Fibroblast of skin of scalp (primary cell): ENCODE measurements around the gene RAB30.
"Not testable (repeated sequence)": the region's sequence is repeated elsewhere in the genome, so short reads cannot be mapped to it uniquely, and the experiment has no call there.

Experiments used
- DNase-seq: peaks from one replicate; pipeline ENCODE4 v3.0.0-alpha.2; 2013

RAB30 gene

DNA sequence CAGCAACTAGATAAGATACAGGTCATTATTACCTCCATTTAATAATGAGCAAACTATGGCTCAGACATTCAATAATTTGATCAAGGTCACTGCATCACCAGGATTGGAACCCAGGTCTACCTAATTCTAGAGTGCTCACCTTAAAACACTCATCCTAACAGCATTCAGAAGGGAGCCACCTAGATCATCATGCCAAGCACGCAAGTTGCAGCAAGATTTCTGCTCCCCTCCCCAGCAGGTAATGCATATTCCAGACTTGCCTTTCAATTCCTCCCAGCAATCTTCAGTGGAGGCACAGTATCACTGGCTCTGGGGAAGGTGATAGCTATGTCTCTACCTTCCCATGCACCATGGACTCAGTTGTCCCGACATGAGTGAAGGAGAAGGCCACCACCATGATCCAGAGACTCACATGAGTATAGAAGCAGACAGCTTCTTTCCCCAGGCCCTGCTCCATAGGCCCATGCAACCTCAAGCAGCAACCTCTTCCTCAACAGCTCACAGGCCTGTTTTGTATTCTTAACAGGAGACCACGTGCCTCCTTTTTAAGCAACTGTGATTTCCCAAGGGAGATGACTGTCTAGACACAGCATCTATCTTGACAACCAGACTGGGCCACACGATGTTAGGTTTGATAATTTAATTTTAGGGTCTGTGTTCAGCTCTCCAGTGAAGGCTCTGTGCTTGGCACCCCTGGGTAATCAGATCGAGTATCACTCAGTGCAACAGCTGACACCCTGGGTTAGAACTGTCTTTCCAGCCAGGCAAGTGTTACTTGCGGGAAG lies 36.4 kb downstream of the RAB30 start:
- peak; percentile 88 for DNase-seq

DNA sequence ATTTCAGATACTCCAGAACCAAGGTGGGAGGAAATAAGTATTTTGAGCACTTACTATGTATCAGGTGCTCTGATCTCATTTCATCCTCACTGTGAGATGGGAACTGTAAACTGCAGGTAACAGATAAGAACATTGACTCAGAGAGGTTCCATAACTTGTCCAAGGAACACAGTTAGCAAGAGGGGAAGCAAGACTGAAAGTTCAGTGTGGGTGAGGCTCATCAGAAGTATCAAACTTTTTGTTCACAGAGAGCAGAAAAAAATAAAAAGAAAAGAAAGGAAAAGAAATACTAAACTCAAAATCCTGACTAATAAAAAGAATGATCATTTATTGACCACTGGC lies 37.1 kb downstream of the RAB30 start:
- no peak for DNase-seq

DNA sequence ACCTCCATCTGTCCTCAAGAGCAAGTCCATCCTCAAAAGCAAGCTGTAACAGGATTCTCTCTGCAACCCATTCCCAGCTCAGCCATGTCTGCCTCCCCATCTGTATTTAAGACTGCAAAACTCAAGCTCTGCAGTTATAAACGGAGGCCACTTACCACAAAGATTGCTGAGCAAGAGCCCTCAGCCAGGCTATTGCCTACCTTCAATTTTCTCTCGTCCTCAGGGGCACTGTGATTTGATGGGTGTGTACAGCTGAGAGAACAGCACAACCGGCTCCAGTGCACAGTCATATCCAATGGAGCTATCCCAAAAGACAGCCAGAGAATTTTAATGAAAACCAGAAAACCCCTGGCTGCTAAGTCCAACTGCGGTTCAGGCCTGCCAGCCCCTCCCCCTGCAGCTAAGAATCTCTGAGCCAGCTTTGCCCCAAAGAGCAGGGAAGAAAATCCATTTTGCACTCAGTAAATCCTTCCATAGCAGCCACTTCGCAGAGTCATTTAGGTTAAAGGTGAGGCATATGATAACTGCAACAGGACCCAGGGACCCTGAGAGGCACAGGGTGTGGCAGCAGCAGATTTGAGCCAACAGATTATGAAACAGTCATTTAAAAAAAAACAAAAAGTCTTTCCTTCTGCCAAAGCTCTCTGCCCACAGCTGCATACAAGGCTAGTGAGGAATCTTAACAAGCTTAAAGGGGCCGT lies 37.6 kb downstream of the RAB30 start:
- DNase-seq = peak; percentile 95

GRCh38 chr11:83033371-83033770 lies 38.3 kb downstream of the RAB30 start:
- DNase-seq = no peak

- DNase-seq = no peak
Measured at GRCh38 chr11:83031127-83031526, 40.6 kb downstream of the RAB30 start.

DNA sequence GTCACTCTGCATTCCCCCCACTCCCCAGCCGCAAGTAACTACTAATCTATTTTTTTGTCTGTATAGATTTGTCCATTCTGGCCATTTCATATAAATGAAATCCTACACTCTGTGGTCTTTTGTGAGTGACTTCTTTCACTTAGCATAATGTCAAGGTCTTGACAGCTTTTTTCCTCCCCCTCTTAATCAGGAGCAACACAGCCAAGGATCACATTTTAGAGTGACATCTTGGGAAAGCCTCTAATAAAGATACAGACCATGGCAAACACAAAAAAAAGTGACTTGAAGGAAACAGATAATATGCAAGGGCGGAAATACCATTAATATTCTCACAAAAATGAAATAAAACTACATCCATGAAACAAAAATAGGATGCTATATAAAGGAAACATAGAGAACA lies 43.9 kb downstream of the RAB30 start:
- no peak for DNase-seq

- no peak for DNase-seq
Measured at GRCh38 chr11:83027289-83027688, 44.4 kb downstream of the RAB30 start.

GRCh38 chr11:83026229-83026628 lies 45.5 kb downstream of the RAB30 start:
- DNase-seq = no peak

DNA sequence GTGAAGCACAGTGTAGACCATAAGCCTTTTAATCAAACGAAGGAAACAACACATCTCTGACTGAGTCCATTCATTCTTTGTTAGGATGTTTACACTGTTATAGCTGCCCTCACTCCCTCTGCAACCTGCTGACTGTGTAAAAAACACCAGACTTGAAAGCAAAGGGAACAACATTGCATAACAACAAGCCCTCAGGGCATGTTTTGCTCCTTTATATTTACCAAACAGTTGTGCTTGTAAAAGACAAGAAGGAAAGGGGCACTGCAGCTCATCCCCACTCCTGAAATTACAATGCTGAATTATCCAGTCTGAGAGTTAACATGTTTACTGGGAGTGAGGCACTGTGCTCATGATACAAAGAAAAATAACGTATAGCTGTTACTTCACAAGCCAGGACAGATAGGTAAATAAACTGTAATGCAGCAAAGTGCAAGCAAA lies 46.4 kb downstream of the RAB30 start:
- no peak for DNase-seq

DNA sequence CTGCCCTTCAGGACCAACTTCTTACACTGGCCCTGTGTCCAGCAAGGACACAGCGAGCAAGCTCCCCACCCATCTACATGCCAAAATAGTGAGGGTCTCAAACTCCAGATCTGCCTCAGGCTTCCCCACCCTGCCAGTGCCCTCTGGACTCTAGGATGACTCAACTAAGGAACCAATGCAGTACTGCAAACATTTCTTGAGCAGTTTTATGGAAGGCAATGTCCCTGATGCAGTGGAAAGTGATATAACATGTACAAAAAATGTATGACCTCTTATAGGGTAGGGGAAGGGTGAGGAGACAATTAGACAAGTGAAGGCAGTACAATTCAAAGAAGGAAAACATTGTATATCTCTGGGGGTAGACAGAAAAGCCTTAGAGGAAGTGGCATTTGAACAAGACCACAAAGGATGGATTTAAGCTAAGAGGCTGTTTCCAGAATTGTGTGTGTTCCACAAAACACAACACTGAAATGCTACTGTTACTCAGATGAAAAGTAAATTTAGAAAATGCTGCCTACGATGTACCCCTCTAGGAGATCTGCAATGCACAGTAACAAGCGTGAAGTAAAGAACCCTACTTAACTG lies 47.3 kb downstream of the RAB30 start:
- no peak for DNase-seq

DNA sequence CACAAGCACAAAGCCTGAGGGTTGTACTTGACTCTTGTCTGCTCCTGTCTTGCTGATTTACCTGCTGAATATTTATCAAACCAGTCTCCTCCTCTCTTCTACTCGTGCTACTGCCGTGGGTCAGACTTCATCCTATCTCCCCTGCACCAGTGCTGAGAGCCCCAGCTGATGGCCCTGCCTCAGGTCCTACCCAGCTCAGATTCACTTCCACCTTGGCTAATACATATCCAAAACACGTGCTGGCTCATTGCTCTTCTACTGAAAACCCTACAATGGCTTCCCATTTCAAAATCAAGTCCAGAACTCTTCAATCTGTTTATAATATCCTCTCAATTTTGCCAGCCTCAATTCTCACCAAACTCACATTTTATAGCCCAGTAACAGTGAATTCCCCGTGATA lies 48.3 kb downstream of the RAB30 start:
- DNase-seq = no peak

- no peak for DNase-seq
Measured at GRCh38 chr11:83021780-83022125, 49.9 kb downstream of the RAB30 start.

GRCh38 chr11:83020942-83021779 lies 50.5 kb downstream of the RAB30 start:
- DNase-seq = no peak

DNA sequence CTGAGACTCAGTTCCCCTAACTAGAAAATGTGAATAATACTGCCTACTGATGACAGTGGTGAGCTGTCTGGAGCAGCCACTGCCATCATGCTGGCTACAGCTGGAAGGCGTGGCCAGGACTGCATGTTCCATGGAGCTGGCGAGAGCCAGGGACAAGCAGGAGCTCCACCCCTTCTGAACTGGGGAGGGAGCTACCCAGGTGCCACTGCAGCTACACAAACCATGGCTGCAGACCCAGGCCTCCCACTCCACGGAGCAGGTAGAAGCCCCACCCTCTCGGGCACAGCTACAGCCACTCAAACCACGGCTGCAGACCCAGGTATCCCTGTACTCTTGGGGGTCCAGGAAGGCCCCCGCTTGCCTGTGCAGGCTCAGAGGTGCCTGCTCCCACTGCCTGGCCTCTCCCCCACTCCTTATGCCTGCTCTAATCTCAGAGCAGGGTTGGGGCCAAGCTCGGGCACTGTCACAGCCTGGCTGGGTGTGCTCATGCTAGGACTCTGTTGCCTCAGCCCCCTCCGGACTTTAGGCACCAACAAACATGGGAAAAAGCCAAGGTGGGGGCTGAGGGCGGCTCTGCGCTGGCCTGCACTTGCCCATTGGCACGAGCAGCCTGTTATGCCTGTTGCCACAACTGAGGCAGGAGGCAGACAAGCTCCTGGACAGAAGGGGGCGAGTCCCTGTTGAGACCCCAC lies 51.7 kb downstream of the RAB30 start:
- DNase-seq = no peak

- DNase-seq = peak; percentile 22
Measured at GRCh38 chr11:83014951-83015350, 56.7 kb downstream of the RAB30 start.

DNA sequence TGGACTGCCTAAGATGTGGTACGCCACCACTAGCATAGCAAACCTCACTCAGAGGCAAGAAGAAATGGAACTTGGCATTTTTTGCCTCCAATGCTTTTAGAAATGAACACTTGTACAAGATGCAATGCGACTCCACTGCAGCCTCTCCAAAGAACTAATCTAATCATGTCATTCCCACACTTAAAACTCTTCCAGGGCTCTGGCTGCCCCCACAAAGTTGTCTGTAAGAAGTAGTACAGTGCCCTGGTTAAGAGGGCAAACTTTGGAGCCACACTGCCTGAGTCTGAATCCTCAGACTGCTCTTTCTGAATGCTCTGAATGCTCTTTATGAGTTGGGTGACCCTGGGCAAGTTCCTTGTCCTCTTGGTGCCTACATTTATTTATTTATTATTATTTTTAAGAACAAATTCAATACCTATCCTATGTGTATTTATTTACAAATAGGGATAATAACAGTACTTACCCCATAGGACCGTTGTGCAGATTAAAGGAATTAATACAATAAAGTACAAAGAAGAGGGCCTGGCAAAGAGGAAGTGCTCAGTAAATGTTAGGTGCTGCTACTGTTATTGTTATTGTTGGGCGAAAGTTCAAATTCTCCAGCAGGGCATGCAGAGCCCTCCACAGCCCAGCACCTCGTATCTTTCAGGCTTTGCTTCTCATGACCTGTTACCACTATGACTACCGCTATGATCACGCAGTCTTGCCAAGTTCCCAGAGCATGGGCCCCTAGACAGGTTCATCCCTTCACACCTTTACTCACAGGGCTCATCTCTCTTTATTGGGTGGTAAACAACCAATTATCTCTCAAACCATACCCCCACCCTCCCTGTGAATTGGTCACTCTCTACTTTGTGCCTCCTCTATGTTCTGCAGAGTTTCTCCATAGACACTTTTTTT lies 59.3 kb downstream of the RAB30 start:
- DNase-seq = no peak

GRCh38 chr11:83011333-83012167 lies 60.1 kb downstream of the RAB30 start:
- DNase-seq = no peak

DNA sequence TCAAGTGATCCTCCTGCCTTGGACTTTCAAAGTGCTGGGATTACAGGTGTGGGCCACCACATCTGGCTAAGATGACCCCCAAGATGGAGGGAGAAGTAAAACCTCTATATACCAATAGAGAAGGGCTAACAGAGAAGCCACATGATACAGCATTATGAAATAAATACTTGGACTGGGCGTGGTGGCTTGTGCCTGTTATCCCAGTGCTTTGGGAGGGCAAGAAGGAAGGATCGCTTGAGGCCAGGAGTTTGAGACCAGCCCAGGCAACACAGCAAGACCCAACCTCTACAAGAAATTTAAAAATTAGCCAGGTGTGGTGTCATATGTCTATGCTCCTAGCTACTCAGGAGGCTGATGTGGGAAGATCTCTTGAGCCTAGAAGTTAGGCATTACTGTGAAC lies 61.7 kb downstream of the RAB30 start:
- no peak for DNase-seq

DNA sequence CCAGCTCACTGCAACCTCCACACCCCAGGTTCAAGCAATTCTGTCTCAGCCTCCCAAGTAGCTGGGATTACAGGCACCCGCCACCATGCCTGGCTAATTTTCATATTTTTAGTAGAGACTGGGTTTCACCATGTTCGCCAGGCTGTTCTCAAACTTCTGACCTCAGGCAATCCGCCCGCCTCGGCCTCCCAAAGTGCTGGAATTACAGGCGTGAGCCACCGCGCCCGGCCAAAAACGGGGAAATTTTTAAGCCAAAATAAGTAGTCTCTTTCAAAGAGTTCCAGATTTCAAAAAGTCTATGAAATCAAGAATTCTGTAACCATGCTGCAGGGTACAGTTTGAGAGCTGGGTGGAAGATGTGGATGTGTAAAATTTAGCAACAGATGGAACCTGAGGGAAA lies 62.6 kb downstream of the RAB30 start:
- DNase-seq = not testable (repeated sequence)

DNA sequence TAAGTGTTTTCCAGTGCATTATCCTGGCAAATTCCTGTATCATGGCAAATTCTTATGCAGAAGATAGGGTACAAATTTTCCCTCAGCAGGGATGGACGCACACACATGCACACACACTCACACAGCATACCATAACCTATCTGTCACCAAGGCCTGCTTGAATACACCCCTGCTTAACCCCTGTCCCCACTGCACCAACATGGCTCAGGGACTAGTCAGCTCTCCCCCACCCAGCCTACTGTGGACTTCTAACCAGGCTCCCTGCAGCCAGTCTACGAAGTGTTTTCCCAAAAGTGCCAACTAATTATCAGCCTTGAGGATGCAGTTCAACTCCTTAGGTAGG lies 63.1 kb downstream of the RAB30 start:
- peak; percentile 85 for DNase-seq
